ENCODE data around the gene MUC2. TPM values are rescaled to one million over a fixed set of nuclear protein-coding genes. Genes with fewer than 3 reads are reported as not detected.

MUC2 gene
- total and polyA plus RNA-seq, 10 of the 15 experiments (the other 5 are each of a cell fraction or from before 2014, with no cell fraction given), result 0.23 TPM; not detected in 9

DNA sequence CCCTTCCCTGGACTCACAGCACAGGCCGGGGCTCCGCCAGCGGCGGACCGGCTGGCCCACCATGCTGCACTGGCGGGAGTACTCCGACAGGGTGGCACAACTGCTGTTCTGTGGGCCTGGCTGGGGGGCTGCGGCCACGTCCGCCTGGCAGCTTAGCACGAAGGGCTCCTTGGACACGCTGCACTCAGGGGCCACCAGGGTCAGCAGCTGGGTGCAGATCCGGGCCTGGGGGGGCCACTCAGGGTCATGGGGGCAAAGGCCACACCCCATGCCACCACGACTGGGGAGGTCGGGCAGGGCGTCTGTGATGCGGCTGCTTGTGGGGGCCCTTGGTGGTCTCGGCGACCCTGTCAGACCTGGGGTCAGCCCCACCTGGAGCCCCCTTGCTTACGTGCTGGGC, 44.1 kb upstream of the MUC2 start:
- CTCF ChIA-PET, result no interaction called here
- in situ Hi-C loops (cut with MboI) (no loop called here), intact Hi-C loops (cut with micrococcal nuclease; ENCODE audit: unreplicated experiment) (no loop called here)
- SMC1A ChIA-PET (ENCODE audit: uncharacterized antibody, unreplicated experiment), result no interaction called here
- Histone ChIP-seq H3K27me3 (replicated peaks in 1 of 2; ENCODE audit: control insufficient read depth in 2 of 2, insufficient read depth in 2 of 2, low read length in 1 of 2) (no peaks in the 10 kb centered on the region), H4K20me1 (ENCODE audit: control insufficient read depth, insufficient read depth) (no peaks in the 10 kb centered on the region), H3K36me3 (ENCODE audit: control insufficient read depth in 2 of 2, insufficient read depth in 2 of 2, low read length in 1 of 2) (no peaks in the 10 kb centered on the region), H3K4me3 (no peak overlapping the region), H3K9ac (ENCODE audit: control insufficient read depth, insufficient read depth, low read length) (no peak overlapping the region), H3K9me3 (replicated peaks; ENCODE audit: control insufficient read depth, insufficient read depth, low read length) (no peaks in the 10 kb centered on the region), H3K79me2 (ENCODE audit: control insufficient read depth, insufficient read depth, low read length) (no peaks in the 10 kb centered on the region), H3K4me1 (ENCODE audit: control insufficient read depth, insufficient read depth, low read length) (no peaks in the 10 kb centered on the region), H2AFZ (ENCODE audit: control insufficient read depth, low read depth, low read length) (no peak overlapping the region), H3K4me2 (ENCODE audit: control insufficient read depth, insufficient read depth) (no peak overlapping the region), H3K27ac (ENCODE audit: control insufficient read depth, insufficient read depth) (no peak overlapping the region)
- FAIRE-seq, result no peak
- RAD21 ChIA-PET (ENCODE audit: unreplicated experiment), result no interaction called here
- TF ChIP-seq SP1 (IDR thresholded peaks at IDR 0.05; ENCODE audit: low read depth, low read length), result no peak
- TF ChIP-seq YBX1 (IDR thresholded peaks at IDR 0.05), result no peak
- TF ChIP-seq MEF2B (IDR thresholded peaks at IDR 0.05; ENCODE audit: partially characterized antibody, poor library complexity, severe bottlenecking), result no peak
- TF ChIP-seq HDGF (IDR thresholded peaks at IDR 0.05), result no peak
- TF ChIP-seq ZNF384 (IDR thresholded peaks at IDR 0.05; ENCODE audit: borderline replicate concordance, low read depth, low read length), result no peak
- TF ChIP-seq, protein P1, sequence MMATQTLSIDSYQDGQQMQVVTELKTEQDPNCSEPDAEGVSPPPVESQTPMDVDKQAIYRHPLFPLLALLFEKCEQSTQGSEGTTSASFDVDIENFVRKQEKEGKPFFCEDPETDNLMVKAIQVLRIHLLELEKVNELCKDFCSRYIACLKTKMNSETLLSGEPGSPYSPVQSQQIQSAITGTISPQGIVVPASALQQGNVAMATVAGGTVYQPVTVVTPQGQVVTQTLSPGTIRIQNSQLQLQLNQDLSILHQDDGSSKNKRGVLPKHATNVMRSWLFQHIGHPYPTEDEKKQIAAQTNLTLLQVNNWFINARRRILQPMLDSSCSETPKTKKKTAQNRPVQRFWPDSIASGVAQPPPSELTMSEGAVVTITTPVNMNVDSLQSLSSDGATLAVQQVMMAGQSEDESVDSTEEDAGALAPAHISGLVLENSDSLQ (IDR thresholded peaks at IDR 0.05), result no peak
- TF ChIP-seq, protein P2, sequence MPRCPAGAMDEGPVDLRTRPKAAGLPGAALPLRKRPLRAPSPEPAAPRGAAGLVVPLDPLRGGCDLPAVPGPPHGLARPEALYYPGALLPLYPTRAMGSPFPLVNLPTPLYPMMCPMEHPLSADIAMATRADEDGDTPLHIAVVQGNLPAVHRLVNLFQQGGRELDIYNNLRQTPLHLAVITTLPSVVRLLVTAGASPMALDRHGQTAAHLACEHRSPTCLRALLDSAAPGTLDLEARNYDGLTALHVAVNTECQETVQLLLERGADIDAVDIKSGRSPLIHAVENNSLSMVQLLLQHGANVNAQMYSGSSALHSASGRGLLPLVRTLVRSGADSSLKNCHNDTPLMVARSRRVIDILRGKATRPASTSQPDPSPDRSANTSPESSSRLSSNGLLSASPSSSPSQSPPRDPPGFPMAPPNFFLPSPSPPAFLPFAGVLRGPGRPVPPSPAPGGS (IDR thresholded peaks at IDR 0.05; ENCODE audit: borderline replicate concordance, insufficient read depth, low read depth, low read length, poor library complexity, severe bottlenecking), result no peak
- no peak for TF ChIP-seq EED (IDR thresholded peaks at IDR 0.05; ENCODE audit: low read depth)
- TF ChIP-seq CHD4 (IDR thresholded peaks at IDR 0.05), result no peak
- no TSS peak for BruUV-seq (replicated peaks)
- no peak for ATAC-seq
- POLR2A ChIA-PET, result no interaction called here
- WGBS (ENCODE audit: insufficient coverage, insufficient replicate concordance, low lambda C conversion rate, missing lambda C conversion rate), result 31% methylated on average over 20 of the region's 20 CpGs
- no peak for DNase-seq (ENCODE audit: low read depth, low spot score)
